AG09309 (cell line): ENCODE data around the gene KRTAP16-1.
"Not testable (repeated sequence)": the region's sequence is repeated elsewhere in the genome, so short reads cannot be mapped to it uniquely, and the experiment has no call there.

Experiments used
- DNase-seq: peaks from one replicate; pipeline ENCODE4 v3.0.0-alpha.2; 2010; ENCODE audit warnings: low read depth
- H3K4me3 ChIP-seq: 2 replicates; pipeline ENCODE4 v1.5.1; 2011; ENCODE audit warnings: mild to moderate bottlenecking, low read depth, low read length, moderate library complexity; ENCODE audit not compliant: control insufficient read depth
- TF ChIP-seq, protein P1 (sequence below): IDR thresholded peaks from 2 replicates; pipeline ENCODE4 v1.5.1; 2011; ENCODE audit warnings: mild to moderate bottlenecking, low read depth, low read length, inconsistent platforms; ENCODE audit not compliant: insufficient read depth, control insufficient read depth; ENCODE audit errors: missing control alignments

The KRTAP16-1 gene, protein sequence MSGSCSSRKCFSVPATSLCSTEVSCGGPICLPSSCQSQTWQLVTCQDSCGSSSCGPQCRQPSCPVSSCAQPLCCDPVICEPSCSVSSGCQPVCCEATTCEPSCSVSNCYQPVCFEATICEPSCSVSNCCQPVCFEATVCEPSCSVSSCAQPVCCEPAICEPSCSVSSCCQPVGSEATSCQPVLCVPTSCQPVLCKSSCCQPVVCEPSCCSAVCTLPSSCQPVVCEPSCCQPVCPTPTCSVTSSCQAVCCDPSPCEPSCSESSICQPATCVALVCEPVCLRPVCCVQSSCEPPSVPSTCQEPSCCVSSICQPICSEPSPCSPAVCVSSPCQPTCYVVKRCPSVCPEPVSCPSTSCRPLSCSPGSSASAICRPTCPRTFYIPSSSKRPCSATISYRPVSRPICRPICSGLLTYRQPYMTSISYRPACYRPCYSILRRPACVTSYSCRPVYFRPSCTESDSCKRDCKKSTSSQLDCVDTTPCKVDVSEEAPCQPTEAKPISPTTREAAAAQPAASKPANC

DNA sequence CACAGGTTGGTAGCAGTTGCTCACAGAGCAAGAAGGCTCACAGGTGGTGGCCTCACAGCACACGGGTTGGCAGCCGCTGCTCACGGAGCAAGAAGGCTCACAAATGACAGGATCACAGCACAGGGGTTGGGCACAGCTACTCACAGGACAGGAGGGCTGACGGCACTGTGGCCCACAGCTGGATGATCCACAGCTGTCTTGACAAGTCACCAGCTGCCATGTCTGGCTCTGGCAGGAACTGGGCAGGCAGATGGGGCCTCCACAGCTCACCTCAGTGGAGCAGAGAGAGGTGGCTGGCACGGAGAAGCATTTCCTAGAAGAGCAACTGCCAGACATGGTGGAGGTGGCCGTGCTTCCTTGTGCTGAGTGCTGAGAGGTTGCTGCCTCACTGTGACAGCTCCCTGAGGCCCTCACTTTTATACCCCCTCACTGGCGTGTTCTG is at the start of gene KRTAP16-1:
KRTAP16-1 (minus strand) TSS at position 392 of the 442 bp plus-strand sequence; CDS start at position 336, 56 bp downstream.
- TF ChIP-seq, protein P1, sequence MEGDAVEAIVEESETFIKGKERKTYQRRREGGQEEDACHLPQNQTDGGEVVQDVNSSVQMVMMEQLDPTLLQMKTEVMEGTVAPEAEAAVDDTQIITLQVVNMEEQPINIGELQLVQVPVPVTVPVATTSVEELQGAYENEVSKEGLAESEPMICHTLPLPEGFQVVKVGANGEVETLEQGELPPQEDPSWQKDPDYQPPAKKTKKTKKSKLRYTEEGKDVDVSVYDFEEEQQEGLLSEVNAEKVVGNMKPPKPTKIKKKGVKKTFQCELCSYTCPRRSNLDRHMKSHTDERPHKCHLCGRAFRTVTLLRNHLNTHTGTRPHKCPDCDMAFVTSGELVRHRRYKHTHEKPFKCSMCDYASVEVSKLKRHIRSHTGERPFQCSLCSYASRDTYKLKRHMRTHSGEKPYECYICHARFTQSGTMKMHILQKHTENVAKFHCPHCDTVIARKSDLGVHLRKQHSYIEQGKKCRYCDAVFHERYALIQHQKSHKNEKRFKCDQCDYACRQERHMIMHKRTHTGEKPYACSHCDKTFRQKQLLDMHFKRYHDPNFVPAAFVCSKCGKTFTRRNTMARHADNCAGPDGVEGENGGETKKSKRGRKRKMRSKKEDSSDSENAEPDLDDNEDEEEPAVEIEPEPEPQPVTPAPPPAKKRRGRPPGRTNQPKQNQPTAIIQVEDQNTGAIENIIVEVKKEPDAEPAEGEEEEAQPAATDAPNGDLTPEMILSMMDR = no peak

DNA sequence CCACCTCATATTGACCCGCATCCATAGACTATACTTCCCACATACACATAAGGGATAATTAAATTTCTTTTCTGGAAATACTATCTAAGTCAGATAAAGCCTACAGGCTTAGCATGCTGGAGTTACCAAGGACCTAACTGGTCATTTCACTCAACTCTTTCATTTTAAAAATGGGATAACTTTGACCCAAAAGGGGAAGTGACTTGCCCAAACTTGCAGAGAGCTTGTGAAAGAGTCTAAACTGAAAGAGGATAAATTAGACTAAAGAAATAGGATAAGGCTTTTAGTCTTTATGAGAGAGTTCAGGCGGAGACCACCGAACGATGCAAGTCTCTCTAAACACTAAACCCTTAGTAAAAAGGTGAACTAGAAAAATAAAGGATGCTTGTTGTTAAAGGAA is 45.4 kb upstream of the KRTAP16-1 start:
- DNase-seq = no peak
- TF ChIP-seq, protein P1 = no peak
- H3K4me3 ChIP-seq = no peak overlapping the region

More for the DNA sequence above, at the start of gene KRTAP16-1:
- DNase-seq = no peak
- H3K4me3 ChIP-seq = no peak within 1 kb of the TSS; the same call in 1 of the 2 replicates

DNA sequence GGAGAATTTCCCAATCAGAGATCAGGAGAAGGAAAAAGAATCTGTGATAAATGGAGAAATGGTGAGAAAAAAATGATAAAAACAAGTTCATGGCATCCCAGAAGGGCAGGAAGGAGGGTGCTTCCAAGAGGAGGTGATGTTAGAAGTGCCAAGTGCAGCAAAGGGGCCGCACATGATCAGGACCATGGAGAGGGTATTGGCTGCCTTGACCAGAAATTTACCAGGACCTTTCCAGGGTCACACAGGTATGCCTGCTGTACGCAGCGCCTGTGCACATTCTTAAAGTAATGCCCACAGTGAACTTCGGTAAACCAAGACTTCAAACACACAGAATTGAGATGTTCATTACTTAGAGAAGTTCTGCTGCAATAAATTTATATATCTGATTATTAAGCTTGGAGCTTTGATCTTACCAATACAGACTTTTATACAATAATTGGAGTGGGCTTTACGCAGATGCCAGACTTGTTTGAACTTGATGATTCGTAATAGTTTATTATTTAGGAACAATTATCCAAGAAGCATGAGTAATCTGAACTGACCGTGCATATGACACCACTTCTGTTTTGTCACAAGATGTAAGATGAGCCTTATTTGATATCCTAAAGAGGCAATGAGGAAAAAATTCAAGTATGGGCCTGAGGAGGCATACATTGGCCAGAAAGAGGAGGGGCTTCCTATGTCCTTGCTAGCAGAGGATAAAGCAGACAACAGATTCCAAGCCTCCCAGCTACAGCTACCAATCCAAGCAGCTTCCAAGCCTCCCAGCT is 43.7 kb upstream of the KRTAP16-1 start:
- no peak overlapping the region for H3K4me3 ChIP-seq
- TF ChIP-seq, protein P1 = no peak
- DNase-seq = no peak

DNA sequence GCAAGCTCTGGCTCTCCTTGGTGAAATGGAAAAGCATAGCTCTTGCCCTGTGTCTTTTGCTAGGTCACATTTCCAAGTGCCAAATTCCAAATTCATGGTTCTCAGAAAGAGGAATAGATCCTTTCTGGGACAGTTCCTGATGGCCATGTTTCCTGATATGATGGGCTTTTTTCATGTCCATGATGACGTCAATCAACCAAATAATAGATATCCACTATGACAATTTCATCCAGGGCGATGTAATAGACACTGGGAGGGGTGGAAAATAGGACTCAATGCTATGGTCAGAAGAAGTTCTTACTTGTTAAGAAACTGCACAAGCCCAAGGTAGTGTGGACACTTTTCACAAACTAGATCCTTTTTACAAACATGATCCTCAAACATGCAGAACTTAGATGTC is 42.1 kb upstream of the KRTAP16-1 start:
- TF ChIP-seq, protein P1 = no peak
- DNase-seq = no peak
- H3K4me3 ChIP-seq = no peak overlapping the region

DNA sequence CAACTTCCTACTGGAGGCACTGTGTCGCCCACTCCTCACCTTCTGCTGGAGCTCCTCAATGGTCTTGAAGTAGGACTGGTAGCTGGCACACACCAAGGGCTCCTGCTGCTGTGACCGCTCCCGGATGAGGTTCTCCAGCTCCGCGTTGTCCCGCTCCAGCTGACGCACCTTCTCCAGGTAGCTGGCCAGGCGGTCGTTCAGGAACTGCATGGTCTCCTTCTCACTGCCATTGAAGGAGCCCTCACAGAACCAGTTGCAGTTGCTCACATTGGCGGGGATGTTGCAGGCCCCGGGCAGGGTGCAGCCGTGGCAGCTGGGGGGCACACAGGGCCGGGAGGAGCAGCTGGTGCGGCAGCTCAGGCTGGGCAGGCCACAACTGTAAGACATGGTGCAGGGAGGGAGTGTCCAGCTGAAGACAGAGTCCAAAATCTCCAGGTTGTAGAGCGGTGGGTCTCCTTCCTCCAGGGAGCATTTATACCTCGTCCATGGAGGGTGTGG is 41.3 kb upstream of the KRTAP16-1 start, which contains the start of gene KRT33A:
KRT33A (minus strand) TSS at position 448 of the 498 bp plus-strand sequence; CDS start at position 387, 61 bp downstream.
- H3K4me3 ChIP-seq, DNase-seq: not testable (repeated sequence)

DNA sequence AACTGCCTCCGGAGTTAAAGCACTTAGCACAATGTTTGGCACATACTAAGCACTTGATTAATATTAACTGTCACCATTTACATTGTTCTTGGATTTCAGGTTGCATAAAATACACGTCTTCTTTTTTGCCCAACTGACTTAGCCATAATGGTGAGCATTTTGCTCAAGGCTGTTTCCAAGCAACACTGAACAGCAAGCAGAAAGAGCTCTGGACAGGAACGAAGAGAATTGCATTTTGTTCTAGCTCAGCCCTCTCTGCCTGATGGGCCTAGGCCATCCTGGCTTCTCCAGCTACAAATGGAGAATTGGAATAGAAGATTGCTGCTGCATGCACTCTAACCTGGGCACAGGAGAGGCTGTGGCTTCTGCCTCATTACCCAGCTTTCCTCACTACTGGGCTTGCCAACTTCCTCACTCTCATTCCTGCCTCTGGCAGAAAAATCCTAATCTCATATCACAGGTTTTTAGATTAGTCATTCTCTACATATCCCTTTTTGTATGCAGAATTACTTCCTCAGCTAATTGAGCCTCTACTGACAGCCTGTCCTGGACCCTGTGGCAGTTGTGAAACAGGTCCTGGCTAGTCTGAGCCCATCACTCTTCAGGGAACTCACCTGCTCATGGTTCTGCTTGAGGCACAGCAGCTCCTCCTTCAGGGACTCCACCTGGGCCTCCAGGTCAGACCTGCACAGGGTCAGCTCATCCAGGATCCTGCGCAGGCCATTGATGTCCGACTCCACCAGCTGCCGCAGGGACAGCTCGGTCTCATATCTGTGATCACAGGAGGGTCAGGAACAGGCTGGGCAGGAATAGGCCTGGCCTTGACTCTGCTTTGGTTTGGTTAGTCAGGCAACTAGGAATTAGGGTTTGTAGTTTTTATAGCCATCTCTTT is 39.0 kb upstream of the KRTAP16-1 start:
- DNase-seq = no peak

DNA sequence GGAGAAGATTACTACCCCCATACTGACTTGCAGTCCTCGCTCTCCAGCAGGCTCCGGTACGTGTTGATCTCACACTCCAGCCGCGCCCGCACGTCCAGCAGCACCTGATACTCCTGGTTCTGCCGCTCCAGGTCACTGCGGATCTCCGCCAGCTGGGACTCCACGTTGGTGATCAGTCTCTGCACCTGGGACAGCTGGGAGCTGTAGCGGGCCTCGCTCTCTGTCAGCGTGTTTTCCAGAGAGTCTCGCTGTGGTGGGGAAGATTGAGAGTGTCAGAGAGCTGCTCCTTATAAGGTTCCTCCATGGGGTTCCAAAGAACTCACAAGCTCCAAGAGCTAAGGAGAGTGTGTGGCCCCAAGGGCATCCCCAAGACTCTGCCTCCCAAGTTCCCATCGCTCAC is 37.3 kb upstream of the KRTAP16-1 start:
- not testable (repeated sequence) for DNase-seq, H3K4me3 ChIP-seq

More for the DNA sequence above, 39.0 kb upstream of the KRTAP16-1 start:
- TF ChIP-seq, protein P1 = no peak
- H3K4me3 ChIP-seq = no peak overlapping the region
